Iris pigment epithelial cell (primary cell): Measurements from ENCODE around the gene TOP3A.
A peak's percentile ranks its signal among the peaks of the same experiment; 100 is the strongest.

Source experiments
- DNase-seq: peaks from one replicate; pipeline ENCODE4 v3.0.0-alpha.2; 2011; ENCODE audit warnings: low read depth

TOP3A gene

GRCh38 chr17:18277076-18277475 is 37.7 kb downstream of the TOP3A start:
- no peak for DNase-seq

GRCh38 chr17:18270046-18270931 is 44.5 kb downstream of the TOP3A start:
- DNase-seq, result no peak

GRCh38 chr17:18267927-18268711 is 46.7 kb downstream of the TOP3A start:
- DNase-seq, result peak; percentile 27

- no peak for DNase-seq
These were observed 47.4 kb downstream of the TOP3A start for GRCh38 chr17:18267366-18267765.

GRCh38 chr17:18263885-18264682 is 50.7 kb downstream of the TOP3A start:
- DNase-seq, result no peak

GRCh38 chr17:18262641-18263040 is 52.2 kb downstream of the TOP3A start:
- no peak for DNase-seq

- no peak for DNase-seq
These were observed 52.7 kb downstream of the TOP3A start for GRCh38 chr17:18262111-18262510.

- no peak for DNase-seq
These were observed 53.1 kb downstream of the TOP3A start for GRCh38 chr17:18261659-18262058.

GRCh38 chr17:18261146-18261515 is 53.7 kb downstream of the TOP3A start:
- peak; percentile 51 for DNase-seq

GRCh38 chr17:18260332-18261145 is 54.3 kb downstream of the TOP3A start, which contains the start of gene MIEF2:
Gene MIEF2, plus strand, starts transcription at chr17:18260662. Its CDS starts 2,059 bp downstream, at chr17:18262721.
- peak; percentile 96 for DNase-seq

- DNase-seq, result peak; percentile 17
These were observed 55.0 kb downstream of the TOP3A start for GRCh38 chr17:18259621-18260331.

GRCh38 chr17:18258356-18259038 is 56.3 kb downstream of the TOP3A start, which contains the start of gene FLII:
Gene FLII, minus strand, starts transcription at chr17:18258738. Its CDS starts 48 bp downstream, at chr17:18258690.
- DNase-seq, result peak; percentile 34

GRCh38 chr17:18257982-18258355 is 56.8 kb downstream of the TOP3A start:
- peak; percentile 64 for DNase-seq

- DNase-seq, result peak; percentile 48
These were observed 57.4 kb downstream of the TOP3A start for GRCh38 chr17:18257268-18257981.

- DNase-seq, result no peak
These were observed 58.0 kb downstream of the TOP3A start for GRCh38 chr17:18256776-18257175.

- DNase-seq, result no peak
These were observed 58.4 kb downstream of the TOP3A start for GRCh38 chr17:18256351-18256750.

GRCh38 chr17:18254888-18255649 is 59.7 kb downstream of the TOP3A start:
- DNase-seq, result no peak
